Measurements from ENCODE around the gene DNAAF8.
"Not testable (repeated sequence)": the region's sequence is repeated elsewhere in the genome, so short reads cannot be mapped to it uniquely, and the experiment has no call there.

DNAAF8 gene

GRCh38 chr16:4754865-4755264, 20.5 kb downstream of the DNAAF8 start:
- DNase-seq: no peak

- no peak for DNase-seq
Observed at GRCh38 chr16:4755687-4756086, 21.4 kb downstream of the DNAAF8 start.

GRCh38 chr16:4760221-4760910, 26.0 kb downstream of the DNAAF8 start:
- no peak for DNase-seq

GRCh38 chr16:4762205-4762604, 27.9 kb downstream of the DNAAF8 start:
- no peak for DNase-seq

- no peak for DNase-seq
Observed at GRCh38 chr16:4763791-4764190, 29.5 kb downstream of the DNAAF8 start.

- no peak for DNase-seq
Observed at GRCh38 chr16:4765511-4766474, 31.5 kb downstream of the DNAAF8 start.

- peak; percentile 98 for DNase-seq
Observed at GRCh38 chr16:4766875-4767628, 32.7 kb downstream of the DNAAF8 start, which contains the start of gene ZNF500. Gene ZNF500, minus strand, starts transcription at chr16:4767162. Its CDS starts 1,184 bp downstream, at chr16:4765978.

- DNase-seq: peak; percentile 76
Observed at GRCh38 chr16:4767872-4768548, 33.7 kb downstream of the DNAAF8 start.

- peak; percentile 97 for DNase-seq
Observed at GRCh38 chr16:4768549-4769305, 34.4 kb downstream of the DNAAF8 start.

- DNase-seq: no peak
Observed at GRCh38 chr16:4769306-4769638, 34.9 kb downstream of the DNAAF8 start.

- DNase-seq: no peak
Observed at GRCh38 chr16:4771646-4772045, 37.3 kb downstream of the DNAAF8 start.

GRCh38 chr16:4772351-4772750, 38.0 kb downstream of the DNAAF8 start:
- DNase-seq: no peak

- no peak for DNase-seq
Observed at GRCh38 chr16:4775005-4775404, 40.7 kb downstream of the DNAAF8 start.

GRCh38 chr16:4776141-4776705, 41.9 kb downstream of the DNAAF8 start:
- DNase-seq: no peak

GRCh38 chr16:4777339-4778049, 43.2 kb downstream of the DNAAF8 start:
- no peak for DNase-seq

GRCh38 chr16:4778050-4778392, 43.7 kb downstream of the DNAAF8 start:
- DNase-seq: no peak

GRCh38 chr16:4780235-4780634, 45.9 kb downstream of the DNAAF8 start:
- DNase-seq: no peak

- DNase-seq: no peak
Observed at GRCh38 chr16:4783251-4783950, 49.1 kb downstream of the DNAAF8 start.

GRCh38 chr16:4783951-4784336, 49.6 kb downstream of the DNAAF8 start:
- no peak for DNase-seq

GRCh38 chr16:4784444-4784987, 50.2 kb downstream of the DNAAF8 start:
- not testable (repeated sequence) for DNase-seq
